GM12878 (cell line): ENCODE results near the gene CUL9. TPM values are rescaled to one million over a fixed set of nuclear protein-coding genes. Genes with fewer than 3 reads are reported as not detected.

Source experiments
- ATAC-seq: fragments of 200-7000 bp; cut with Tn5 transposase; 3 replicates; pipeline ENCODE4 v1.9.1; 2020; ENCODE audit warnings: mild to moderate bottlenecking, moderate library complexity
- BruUV-seq: library from RNA; stranded (reverse); fragments of 400-500 nt; replicated peaks from 2 replicates; lab custom pipeline; 2021; lab: Mats Ljungman, UMichigan
- CTCF ChIA-PET: fragments of 300-600 bp; sonication (Branson Sonifier 250); formaldehyde crosslinking; extraction: SDS; loops from one replicate; lab custom pipeline; 2021; ENCODE audit warnings: inconsistent platforms; lab: Yijun Ruan, JAX
- POLR2A ChIA-PET: fragments of 350-600 bp; formaldehyde crosslinking; extraction: SDS; loops from one replicate; lab custom pipeline; 2021; ENCODE audit warnings: inconsistent platforms; lab: Charles Lee
- RAD21 ChIA-PET: fragments of 300-600 bp; sonication (Branson Sonifier 250); formaldehyde crosslinking; loops from one replicate; lab custom pipeline; 2023; ENCODE audit warnings: antibody characterized with exemption; ENCODE audit not compliant: unreplicated experiment; lab: Charles Lee
- SMC1A ChIA-PET: fragments of 300-600 bp; sonication (Branson Sonifier 250); formaldehyde crosslinking; loops from one replicate; lab custom pipeline; 2023; ENCODE audit not compliant: unreplicated experiment, uncharacterized antibody; lab: Charles Lee
- DNase-seq: peaks from one replicate; pipeline ENCODE4 v3.0.0-alpha.2; 2011; ENCODE audit warnings: low read depth, low spot score
- FAIRE-seq: peaks from 3 replicates; lab custom pipeline; 2011; peaks lifted over from hg19 to GRCh38; lab: Jason Lieb, UNC
- H2AFZ ChIP-seq: 2 replicates; pipeline ENCODE4 v1.6.0; 2011; ENCODE audit warnings: low read depth, low read length, control low read depth; ENCODE audit not compliant: control insufficient read depth
- H3K27ac ChIP-seq: 2 replicates; pipeline ENCODE4 v1.5.1; 2011; ENCODE audit warnings: control low read depth; ENCODE audit not compliant: control insufficient read depth, insufficient read depth
- H3K27me3 ChIP-seq, 2 experiments: replicated peaks in 1 of 2; 2 replicates each; pipeline versions ENCODE4 v1.6.0 to v1.6.1; 2011; ENCODE audit warnings: low read length in 1 of 2; ENCODE audit not compliant: control insufficient read depth in 2 of 2, insufficient read depth in 2 of 2
- H3K36me3 ChIP-seq, 2 experiments: 2 replicates each; pipeline ENCODE4 v1.5.1; 2011; ENCODE audit warnings: low read length in 1 of 2; ENCODE audit not compliant: control insufficient read depth in 2 of 2, insufficient read depth in 2 of 2
- H3K4me1 ChIP-seq: 2 replicates; pipeline ENCODE4 v1.6.1; 2011; ENCODE audit warnings: mild to moderate bottlenecking, low read length, moderate library complexity, mixed read lengths; ENCODE audit not compliant: control insufficient read depth, insufficient read depth
- H3K4me2 ChIP-seq: 2 replicates; pipeline ENCODE4 v1.6.0; 2011; ENCODE audit warnings: control low read depth; ENCODE audit not compliant: control insufficient read depth, insufficient read depth
- H3K4me3 ChIP-seq: fragments of 200-600 bp; sonication (generic); 2 replicates; pipeline ENCODE4 v1.5.1; 2016
- H3K79me2 ChIP-seq: 2 replicates; pipeline ENCODE4 v1.6.0; 2011; ENCODE audit warnings: low read length; ENCODE audit not compliant: control insufficient read depth, insufficient read depth
- H3K9ac ChIP-seq: 2 replicates; pipeline ENCODE4 v1.8.0; 2011; ENCODE audit warnings: low read length, control low read depth, mixed read lengths; ENCODE audit not compliant: control insufficient read depth, insufficient read depth
- H3K9me3 ChIP-seq: replicated peaks from 3 replicates; pipeline ENCODE4 v1.5.1; 2011; ENCODE audit warnings: mild to moderate bottlenecking, low read length; ENCODE audit not compliant: control insufficient read depth, insufficient read depth
- H4K20me1 ChIP-seq: 2 replicates; pipeline ENCODE4 v1.6.0; 2011; ENCODE audit not compliant: control insufficient read depth, insufficient read depth
- BCL11A ChIP-seq: IDR thresholded peaks from 2 replicates; pipeline ENCODE4 v1.6.1; 2011; ENCODE audit warnings: low read depth, low read length
- CHD2 ChIP-seq: IDR thresholded peaks from 2 replicates; pipeline ENCODE4 v1.6.1; 2011; ENCODE audit warnings: low read depth, low read length, improper control_type of control experiment, borderline replicate concordance
- CREB1 ChIP-seq: IDR thresholded peaks from 2 replicates; pipeline ENCODE4 v1.6.1; 2012; ENCODE audit warnings: low read depth, mild to moderate bottlenecking, inconsistent platforms
- CREM ChIP-seq: IDR thresholded peaks from 2 replicates; pipeline ENCODE4 v1.6.1; 2014; ENCODE audit warnings: antibody characterized with exemption, low read depth
- DPF2 ChIP-seq: fragments of 450-650 bp; IDR thresholded peaks from 2 replicates; pipeline ENCODE4 v1.6.1; 2017; ENCODE audit warnings: mild to moderate bottlenecking
- EGR1 ChIP-seq, 2 experiments: IDR thresholded peaks; 1 replicate in 1 of 2; 2 replicates in 1 of 2; pipeline ENCODE4 v1.6.1; 2011 to 2012; ENCODE audit warnings: low read depth in 2 of 2, low read length in 2 of 2, borderline replicate concordance in 1 of 2, mild to moderate bottlenecking in 1 of 2, moderate library complexity in 1 of 2
- LARP7 ChIP-seq: fragments of 450-650 bp; IDR thresholded peaks from 2 replicates; pipeline ENCODE4 v1.6.1; 2017; ENCODE audit warnings: mild to moderate bottlenecking
- MEF2B ChIP-seq: fragments of 450-650 bp; IDR thresholded peaks from 2 replicates; pipeline ENCODE4 v1.6.1; 2018; ENCODE audit warnings: mild to moderate bottlenecking, moderate library complexity; ENCODE audit not compliant: partially characterized antibody, poor library complexity, severe bottlenecking
- NFYA ChIP-seq: IDR thresholded peaks from 2 replicates; pipeline ENCODE4 v1.6.1; 2011; ENCODE audit warnings: low read depth, mild to moderate bottlenecking, low read length, improper control_type of control experiment, borderline replicate concordance
- PAX5 ChIP-seq: IDR thresholded peaks from 2 replicates; pipeline ENCODE4 v1.6.1; 2011; ENCODE audit warnings: low read depth, low read length, borderline replicate concordance
- RBBP5 ChIP-seq: fragments of 200-600 bp; sonication (generic); conservative IDR thresholded peaks from 2 replicates; pipeline ENCODE4 v1.6.1; 2016
- RCOR1 ChIP-seq: conservative IDR thresholded peaks from 2 replicates; pipeline ENCODE4 v1.6.1; 2012; ENCODE audit warnings: low read depth, low read length, improper control_type of control experiment
- SIX5 ChIP-seq: IDR thresholded peaks from 2 replicates; pipeline ENCODE4 v1.6.1; 2011; ENCODE audit warnings: mild to moderate bottlenecking, low read depth, low read length, moderate library complexity; ENCODE audit not compliant: severe bottlenecking
- STAT1 ChIP-seq: fragments of 450-650 bp; conservative IDR thresholded peaks from 2 replicates; pipeline ENCODE4 v1.6.1; 2014; ENCODE audit warnings: antibody characterized with exemption, mild to moderate bottlenecking
- WGBS: methylation state at CpG from one replicate; pipeline ENCODE4 v1.1.6; 2016; ENCODE audit warnings: low lambda C conversion rate; ENCODE audit not compliant: insufficient replicate concordance, insufficient coverage; ENCODE audit errors: missing lambda C conversion rate; 5-methylcytosine and 5-hydroxymethylcytosine counted together
- in situ Hi-C: fragments of 300-500 bp; cut with MboI; formaldehyde crosslinking; loops from 9 replicates; pipeline ENCODE4 v1.14.3; 2018; ENCODE audit warnings: mixed read lengths
- intact Hi-C: fragments of 100-400 bp; cut with micrococcal nuclease; formaldehyde crosslinking; loops from one replicate; pipeline ENCODE4 v1.14.2; 2022; ENCODE audit not compliant: unreplicated experiment
- polyA plus RNA-seq, 11 experiments: library from polyadenylated mRNA; depleted of rRNA in 4 of 11; unstranded in 6 of 11; stranded (reverse) in 5 of 11; fragments of >200 nt; fragmentation: Nextera tagmentation in 4 of 11; fragmentation: Illumina TruSeq in 1 of 11; extraction: Ambion mirVana in 4 of 11; extraction: Trizol in 1 of 11; gene quantifications; 1 replicate in 1 of 11; 2 replicates in 10 of 11; pipeline versions ENCODE4 v1.2.1 to v1.2.3, GENCODE V29; 2011 to 2016; ENCODE audit warnings: inconsistent platforms in 2 of 11, missing spikeins in 2 of 11, low read depth in 1 of 11
- total RNA-seq, 4 experiments: library from RNA; depleted of rRNA in 3 of 4; stranded (reverse); fragments of >200 nt in 3 of 4; fragmentation: Illumina TruSeq in 1 of 4; extraction: Trizol in 1 of 4; gene quantifications; 2 replicates each; pipeline versions ENCODE4 v1.2.1 to v1.2.3, GENCODE V29; 2013 to 2021
- TF ChIP-seq, protein P1 (sequence below): fragments of 450-650 bp; IDR thresholded peaks from 2 replicates; pipeline ENCODE4 v1.6.1; 2017; ENCODE audit warnings: borderline replicate concordance
- TF ChIP-seq, protein P2 (sequence below): IDR thresholded peaks from 2 replicates; pipeline ENCODE4 v1.6.1; 2012; ENCODE audit warnings: low read depth, low read length, improper control_type of control experiment
- TF ChIP-seq, protein P3 (sequence below): IDR thresholded peaks from 2 replicates; pipeline ENCODE4 v1.6.1; 2012; ENCODE audit warnings: low read depth, low read length, improper control_type of control experiment

CUL9 gene
- total and polyA plus RNA-seq, 10 of the 15 experiments (the other 5 are each of a cell fraction or from before 2014, with no cell fraction given), result 1.2 to 48.3 (median 17.2) TPM

DNA sequence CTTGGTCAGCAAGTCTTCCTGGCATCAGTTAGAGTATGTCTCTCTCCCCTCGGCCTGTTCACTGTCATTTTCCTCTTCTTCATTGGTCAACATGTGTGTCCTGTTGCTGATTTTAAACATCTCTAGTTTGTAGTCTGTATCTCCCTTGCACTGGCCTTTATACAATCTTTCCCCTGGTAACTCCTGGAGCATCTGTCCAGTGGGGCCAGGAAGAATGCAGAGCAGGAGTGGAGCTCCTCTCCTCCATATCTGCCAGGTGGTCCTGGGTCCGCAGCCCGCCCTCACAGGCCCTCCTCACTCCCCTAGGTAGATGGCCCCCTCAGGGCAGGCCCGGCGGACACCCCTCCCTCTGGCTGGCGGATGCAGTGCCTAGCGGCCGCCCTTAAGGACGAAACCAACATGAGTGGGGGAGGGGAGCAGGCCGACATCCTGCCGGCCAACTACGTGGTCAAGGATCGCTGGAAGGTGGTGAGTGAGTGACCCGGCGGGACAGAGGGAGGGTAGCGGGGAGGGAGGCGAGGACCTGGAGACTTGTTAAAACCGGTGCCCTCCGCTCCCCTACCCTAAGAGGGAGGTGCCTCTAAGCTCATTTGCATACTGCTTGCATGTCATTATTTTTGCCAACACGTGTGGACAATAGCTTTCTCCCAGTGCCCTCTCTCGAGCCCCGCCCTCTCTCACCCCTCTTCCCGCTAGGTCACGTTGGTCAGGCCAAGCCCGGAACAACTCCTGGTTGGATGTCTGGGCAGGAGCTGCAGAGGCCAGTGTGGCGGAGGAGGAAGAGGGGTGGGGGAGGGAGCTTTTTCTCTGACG lies 64.5 kb downstream of the CUL9 start (continued):
- TF ChIP-seq, protein P1, sequence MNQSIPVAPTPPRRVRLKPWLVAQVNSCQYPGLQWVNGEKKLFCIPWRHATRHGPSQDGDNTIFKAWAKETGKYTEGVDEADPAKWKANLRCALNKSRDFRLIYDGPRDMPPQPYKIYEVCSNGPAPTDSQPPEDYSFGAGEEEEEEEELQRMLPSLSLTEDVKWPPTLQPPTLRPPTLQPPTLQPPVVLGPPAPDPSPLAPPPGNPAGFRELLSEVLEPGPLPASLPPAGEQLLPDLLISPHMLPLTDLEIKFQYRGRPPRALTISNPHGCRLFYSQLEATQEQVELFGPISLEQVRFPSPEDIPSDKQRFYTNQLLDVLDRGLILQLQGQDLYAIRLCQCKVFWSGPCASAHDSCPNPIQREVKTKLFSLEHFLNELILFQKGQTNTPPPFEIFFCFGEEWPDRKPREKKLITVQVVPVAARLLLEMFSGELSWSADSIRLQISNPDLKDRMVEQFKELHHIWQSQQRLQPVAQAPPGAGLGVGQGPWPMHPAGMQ, result no peak
- TF ChIP-seq LARP7, result no peak
- no peak for TF ChIP-seq RBBP5

DNA sequence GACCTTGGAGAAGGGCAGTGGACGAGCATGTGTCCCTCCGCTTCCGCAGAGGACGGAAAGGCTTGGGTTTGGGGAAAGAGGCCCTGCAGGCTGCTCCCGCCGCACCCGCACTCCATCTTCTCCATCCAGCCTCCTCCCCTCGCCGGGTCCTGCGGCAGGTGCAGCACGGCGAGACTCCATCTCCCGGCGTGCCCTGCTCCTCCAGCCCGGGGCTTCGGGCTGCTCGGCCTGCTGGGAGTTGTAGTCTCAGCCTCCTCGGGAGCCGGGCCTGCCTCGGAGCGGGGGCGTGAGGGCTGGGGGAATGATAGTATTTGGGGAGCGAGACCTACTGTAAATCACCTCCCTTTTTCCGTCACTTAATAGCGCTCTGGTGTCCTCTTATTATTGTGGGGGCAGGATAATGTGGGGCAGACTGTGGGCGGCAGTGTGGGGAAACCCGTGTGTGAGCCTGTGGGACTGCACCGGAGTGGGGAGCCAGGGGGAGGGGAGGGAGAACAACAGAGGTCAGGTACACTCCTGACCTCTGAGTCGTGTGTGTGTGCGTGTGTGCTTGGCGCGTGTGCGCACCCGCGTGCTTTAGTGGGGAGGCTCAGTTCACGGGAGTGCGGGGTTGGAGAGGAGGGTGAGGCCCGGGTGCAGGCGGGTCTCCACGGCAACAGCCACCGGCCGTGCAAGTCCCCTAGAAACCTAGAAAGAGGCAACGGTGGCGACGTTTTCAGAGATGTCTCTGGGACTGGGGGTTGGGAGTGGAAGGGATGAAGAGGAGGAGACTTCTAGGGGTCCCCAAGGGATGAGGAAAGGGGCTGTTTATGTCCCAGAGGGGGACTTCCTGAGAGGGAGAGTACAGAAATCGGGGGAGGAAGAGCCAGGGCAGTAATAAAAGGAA lies 65.4 kb downstream of the CUL9 start:
- in situ Hi-C loops, result no loop called here
- no peaks in the 10 kb centered on the region for H4K20me1 ChIP-seq
- peak overlapping the region; percentile 28 for H3K9ac ChIP-seq
- no peaks in the 10 kb centered on the region for H3K9me3 ChIP-seq
- ChIA-PET SMC1A (interaction anchor here (0.6 to 1.2 kb wide), 5 partner anchors 9 to 132 kb away, joined by 3 to 11 read pairs (median 3); partner anchors contain the start of gene DNPH1), RAD21 (interaction anchor here (0.8 to 1.7 kb wide), 7 partner anchors 9 to 137 kb away, joined by 3 to 10 read pairs (median 5); partner anchors contain the start of gene DNPH1), POLR2A (interaction anchor here (0.6 to 1.5 kb wide), 10 partner anchors 17 to 265 kb away, joined by 3 to 5 read pairs (median 4); partner anchors contain the start of genes DNPH1, PPP2R5D and ZNF318), CTCF (interaction anchor here (0.7 to 2.2 kb wide), 9 partner anchors 17 to 259 kb away, joined by 3 to 19 read pairs (median 3); partner anchors contain the start of gene DNPH1)
- H3K4me3 ChIP-seq, result peak overlapping the region; percentile 73
- ATAC-seq (peak; percentile 97), DNase-seq (no peak), FAIRE-seq (no peak)
- peaks cover 8 to 12% of the 10 kb centered on the region in 2 experiments for H3K27me3 ChIP-seq
- BruUV-seq, result no TSS peak
- intact Hi-C loops, result loop anchor here (5.0 kb wide), 1 partner anchor 75 kb away; the partner anchor contains the start of gene SRF
- peak overlapping the region; percentile 100 for H2AFZ ChIP-seq
- H3K79me2 ChIP-seq, result no peaks in the 10 kb centered on the region
- WGBS, result 1% methylated on average over 45 of the region's 46 CpGs
- H3K4me1 ChIP-seq, result peaks cover 27% of the 10 kb centered on the region
- no peaks in the 10 kb centered on the region for H3K36me3 ChIP-seq
- H3K4me2 ChIP-seq, result peak overlapping the region; percentile 100
- H3K27ac ChIP-seq, result peak overlapping the region; percentile 46
- TF ChIP-seq NFYA (no peak), RCOR1 (no peak), BCL11A (no peak), STAT1 (no peak), SIX5 (peak; percentile 98), DPF2 (no peak; the same call in 1 of the 2 replicates), CREM (peak; percentile 87; the same call in 1 of the 2 replicates), PAX5 (no peak), CREB1 (0 out of 2 replicates have a peak, but pooled peaks have one; percentile 46), EGR1 (IDR thresholded peaks at IDR 0.05; ENCODE audit: borderline replicate concordance in 1 of 2, low read depth in 2 of 2, low read length in 2 of 2) (peak in 1 of 2 experiments; percentile 96; a peak in 2 of 3 replicates), MEF2B (peak; percentile 42), CHD2 (peak; percentile 67)
- TF ChIP-seq, protein P2, sequence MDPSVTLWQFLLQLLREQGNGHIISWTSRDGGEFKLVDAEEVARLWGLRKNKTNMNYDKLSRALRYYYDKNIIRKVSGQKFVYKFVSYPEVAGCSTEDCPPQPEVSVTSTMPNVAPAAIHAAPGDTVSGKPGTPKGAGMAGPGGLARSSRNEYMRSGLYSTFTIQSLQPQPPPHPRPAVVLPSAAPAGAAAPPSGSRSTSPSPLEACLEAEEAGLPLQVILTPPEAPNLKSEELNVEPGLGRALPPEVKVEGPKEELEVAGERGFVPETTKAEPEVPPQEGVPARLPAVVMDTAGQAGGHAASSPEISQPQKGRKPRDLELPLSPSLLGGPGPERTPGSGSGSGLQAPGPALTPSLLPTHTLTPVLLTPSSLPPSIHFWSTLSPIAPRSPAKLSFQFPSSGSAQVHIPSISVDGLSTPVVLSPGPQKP, result no peak
- TF ChIP-seq, protein P3, sequence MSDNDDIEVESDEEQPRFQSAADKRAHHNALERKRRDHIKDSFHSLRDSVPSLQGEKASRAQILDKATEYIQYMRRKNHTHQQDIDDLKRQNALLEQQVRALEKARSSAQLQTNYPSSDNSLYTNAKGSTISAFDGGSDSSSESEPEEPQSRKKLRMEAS, result peak; percentile 2; the same call in 1 of the 2 replicates
